ENCODE results near the gene TMPRSS7.

GRCh38 chr3:112027826-112028225, 6.7 kb upstream of the TMPRSS7 start:
- TF ChIP-seq EZH2 (IDR thresholded peaks at IDR 0.05) (no peak), POLR2AphosphoS5 (IDR thresholded peaks at IDR 0.05; ENCODE audit: borderline replicate concordance, low read depth, low read length) (no peak)
